Sigmoid colon (tissue), 4 donors: ENCODE results near the gene KCNJ11.

ENCODE experiments used
- CTCF ChIP-seq, 4 experiments: fragments of 450-650 bp in 3 of 4; fragments of 200-600 bp in 1 of 4; IDR thresholded peaks; one replicate each; pipeline ENCODE4 v1.5.1; 2016 to 2019; ENCODE audit warnings: antibody characterized with exemption in 4 of 4, mild to moderate bottlenecking in 3 of 4, moderate library complexity in 2 of 4
- POLR2AphosphoS5 ChIP-seq, 4 donors: sonication (generic); formaldehyde crosslinking; IDR thresholded peaks; one replicate each; pipeline ENCODE4 v1.6.1; 2017; ENCODE audit warnings: antibody characterized with exemption in 4 of 4

DNA sequence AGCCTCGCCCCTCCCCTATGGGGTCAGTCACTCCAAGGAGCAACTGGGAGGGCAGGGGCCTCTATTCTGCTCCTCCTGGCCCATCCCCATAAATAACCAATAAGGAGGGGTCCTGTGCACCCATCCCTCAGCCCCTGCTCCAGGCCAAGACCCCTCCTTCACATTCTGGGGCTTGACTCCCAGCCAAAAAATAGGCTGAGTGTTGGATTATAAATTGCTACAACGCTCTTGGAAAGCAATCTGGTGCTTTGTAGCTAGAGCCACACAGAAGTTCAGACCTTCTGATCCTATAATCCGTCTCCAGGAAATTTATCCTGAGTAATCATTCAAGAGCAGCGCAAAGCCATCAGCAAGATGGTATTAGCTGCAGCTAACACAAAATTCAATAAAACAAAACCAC is 45.6 kb upstream of the KCNJ11 start:
- TF ChIP-seq CTCF (IDR thresholded peaks at IDR 0.05) (no peak), POLR2AphosphoS5 (IDR thresholded peaks at IDR 0.05) (no peak)
